ENCODE measurements around the gene PLP2.
A peak's percentile ranks its signal among the peaks of the same experiment; 100 is the strongest.

PLP2 gene

GRCh38 chrX:49187526-49187925, 15.8 kb downstream of the PLP2 start:
- no peak for DNase-seq

- DNase-seq: no peak
These were observed 16.9 kb downstream of the PLP2 start for GRCh38 chrX:49188468-49189076.

- DNase-seq: no peak
These were observed 17.9 kb downstream of the PLP2 start for GRCh38 chrX:49189606-49190005.

- DNase-seq: peak; percentile 99
These were observed 19.3 kb downstream of the PLP2 start for GRCh38 chrX:49190821-49191573.

- DNase-seq: no peak
These were observed 19.9 kb downstream of the PLP2 start for GRCh38 chrX:49191574-49192011.

GRCh38 chrX:49192722-49193328, 21.1 kb downstream of the PLP2 start:
- no peak for DNase-seq

GRCh38 chrX:49193542-49193964, 21.9 kb downstream of the PLP2 start:
- DNase-seq: no peak

GRCh38 chrX:49197543-49198087, 25.9 kb downstream of the PLP2 start:
- DNase-seq: no peak

- DNase-seq: no peak
These were observed 27.0 kb downstream of the PLP2 start for GRCh38 chrX:49198540-49199314.

- no peak for DNase-seq
These were observed 27.6 kb downstream of the PLP2 start for GRCh38 chrX:49199315-49199595.

- peak; percentile 38 for DNase-seq
These were observed 28.4 kb downstream of the PLP2 start, which contains the start of gene SYP for GRCh38 chrX:49199906-49200771. TSS of gene SYP (minus strand) at chrX:49200193. CDS start at chrX:49200186, 7 bp downstream.

- DNase-seq: no peak
These were observed 30.3 kb downstream of the PLP2 start for GRCh38 chrX:49202022-49202421.

GRCh38 chrX:49203536-49203935, 31.8 kb downstream of the PLP2 start:
- no peak for DNase-seq

- DNase-seq: no peak
These were observed 32.3 kb downstream of the PLP2 start for GRCh38 chrX:49204017-49204416.

- DNase-seq: no peak
These were observed 33.0 kb downstream of the PLP2 start for GRCh38 chrX:49204709-49205108.

GRCh38 chrX:49205443-49205842, 33.7 kb downstream of the PLP2 start:
- no peak for DNase-seq

- DNase-seq: no peak
These were observed 34.8 kb downstream of the PLP2 start for GRCh38 chrX:49206543-49206942.

- no peak for DNase-seq
These were observed 36.7 kb downstream of the PLP2 start for GRCh38 chrX:49208399-49208798.

- DNase-seq: no peak
These were observed 37.9 kb downstream of the PLP2 start for GRCh38 chrX:49209434-49210251.

- no peak for DNase-seq
These were observed 38.7 kb downstream of the PLP2 start for GRCh38 chrX:49210406-49210805.

- DNase-seq: no peak
These were observed 39.4 kb downstream of the PLP2 start for GRCh38 chrX:49211074-49211473.
